GM20000 (cell line): ENCODE measurements around the gene RPS16.

ENCODE experiments used
- DNase-seq: peaks from one replicate; pipeline ENCODE4 v3.0.0; 2012; ENCODE audit warnings: low spot score
- TF ChIP-seq, protein P1 (sequence below): IDR thresholded peaks from 2 replicates; pipeline ENCODE4 v1.5.1; 2012; ENCODE audit warnings: mild to moderate bottlenecking, control low read depth; ENCODE audit errors: extremely low read depth, missing control alignments

RPS16 gene

DNA sequence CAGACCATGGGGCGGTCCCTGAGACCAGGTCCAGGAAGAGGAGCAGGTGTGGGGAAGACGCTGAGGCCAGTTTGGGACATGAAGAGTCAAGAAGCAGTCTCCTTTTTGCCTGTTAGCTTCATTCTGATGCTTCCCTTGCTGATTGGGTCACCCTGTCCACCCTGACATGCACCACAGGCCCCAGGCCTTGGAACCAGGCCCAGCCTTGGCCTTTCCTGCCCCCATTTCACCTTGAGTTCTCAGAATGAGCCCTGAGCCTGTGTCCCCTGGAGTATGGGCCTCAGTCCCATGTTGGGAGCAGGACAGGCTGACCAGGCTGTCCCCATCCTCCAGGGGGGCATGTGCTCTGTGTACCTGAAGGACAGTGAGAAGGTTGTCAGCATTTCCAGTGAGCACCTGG is 40.0 kb upstream of the RPS16 start:
- DNase-seq, result no peak
- TF ChIP-seq, protein P1, sequence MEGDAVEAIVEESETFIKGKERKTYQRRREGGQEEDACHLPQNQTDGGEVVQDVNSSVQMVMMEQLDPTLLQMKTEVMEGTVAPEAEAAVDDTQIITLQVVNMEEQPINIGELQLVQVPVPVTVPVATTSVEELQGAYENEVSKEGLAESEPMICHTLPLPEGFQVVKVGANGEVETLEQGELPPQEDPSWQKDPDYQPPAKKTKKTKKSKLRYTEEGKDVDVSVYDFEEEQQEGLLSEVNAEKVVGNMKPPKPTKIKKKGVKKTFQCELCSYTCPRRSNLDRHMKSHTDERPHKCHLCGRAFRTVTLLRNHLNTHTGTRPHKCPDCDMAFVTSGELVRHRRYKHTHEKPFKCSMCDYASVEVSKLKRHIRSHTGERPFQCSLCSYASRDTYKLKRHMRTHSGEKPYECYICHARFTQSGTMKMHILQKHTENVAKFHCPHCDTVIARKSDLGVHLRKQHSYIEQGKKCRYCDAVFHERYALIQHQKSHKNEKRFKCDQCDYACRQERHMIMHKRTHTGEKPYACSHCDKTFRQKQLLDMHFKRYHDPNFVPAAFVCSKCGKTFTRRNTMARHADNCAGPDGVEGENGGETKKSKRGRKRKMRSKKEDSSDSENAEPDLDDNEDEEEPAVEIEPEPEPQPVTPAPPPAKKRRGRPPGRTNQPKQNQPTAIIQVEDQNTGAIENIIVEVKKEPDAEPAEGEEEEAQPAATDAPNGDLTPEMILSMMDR, result no peak

DNA sequence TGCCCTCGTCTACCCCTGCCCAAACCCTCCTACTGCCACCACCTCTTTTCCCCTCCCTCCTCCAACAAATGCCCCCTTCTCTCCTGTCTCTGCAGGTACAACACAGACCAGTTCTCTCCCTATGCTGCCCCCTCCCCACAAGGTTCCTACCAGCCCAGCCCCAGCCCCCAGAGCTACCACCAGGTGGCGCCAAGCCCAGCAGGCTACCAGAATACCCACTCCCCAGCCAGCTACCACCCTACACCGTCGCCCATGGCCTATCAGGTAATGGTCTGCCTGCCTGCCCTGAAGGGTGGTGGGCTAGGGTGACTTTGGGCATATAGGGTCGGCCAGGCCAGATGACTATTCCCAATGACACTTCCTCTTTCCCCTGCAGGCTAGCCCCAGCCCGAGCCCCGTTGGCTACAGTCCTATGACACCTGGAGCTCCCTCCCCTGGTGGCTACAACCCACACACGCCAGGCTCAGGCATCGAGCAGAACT is 38.4 kb upstream of the RPS16 start:
- TF ChIP-seq, protein P1, result peak; percentile 78
- peak; percentile 70 for DNase-seq

DNA sequence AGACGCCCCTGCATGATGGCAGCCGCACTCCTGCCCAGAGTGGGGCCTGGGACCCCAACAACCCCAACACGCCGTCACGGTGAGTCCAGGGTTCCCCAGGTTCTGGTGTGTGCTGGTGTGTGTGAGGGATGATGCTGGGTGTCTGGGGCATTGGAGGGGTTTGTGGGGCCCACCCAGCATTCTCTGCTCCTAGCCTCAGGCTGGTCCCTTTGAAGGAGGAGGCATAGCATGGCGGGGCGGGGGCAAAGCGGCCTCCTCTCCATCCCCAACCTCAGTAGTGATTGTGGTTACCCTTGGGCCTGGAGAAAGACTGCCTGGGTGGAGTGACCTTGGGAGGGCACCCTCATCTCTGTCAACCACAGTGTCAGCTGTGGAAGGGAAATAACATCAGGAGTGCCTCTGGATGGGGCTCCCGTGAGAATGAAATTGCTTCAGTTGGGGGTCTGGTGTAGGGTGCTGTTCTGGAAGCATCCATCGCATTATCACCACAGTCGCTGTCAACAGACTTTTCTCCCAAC is 37.8 kb upstream of the RPS16 start:
- DNase-seq, result no peak
- TF ChIP-seq, protein P1, result no peak

DNA sequence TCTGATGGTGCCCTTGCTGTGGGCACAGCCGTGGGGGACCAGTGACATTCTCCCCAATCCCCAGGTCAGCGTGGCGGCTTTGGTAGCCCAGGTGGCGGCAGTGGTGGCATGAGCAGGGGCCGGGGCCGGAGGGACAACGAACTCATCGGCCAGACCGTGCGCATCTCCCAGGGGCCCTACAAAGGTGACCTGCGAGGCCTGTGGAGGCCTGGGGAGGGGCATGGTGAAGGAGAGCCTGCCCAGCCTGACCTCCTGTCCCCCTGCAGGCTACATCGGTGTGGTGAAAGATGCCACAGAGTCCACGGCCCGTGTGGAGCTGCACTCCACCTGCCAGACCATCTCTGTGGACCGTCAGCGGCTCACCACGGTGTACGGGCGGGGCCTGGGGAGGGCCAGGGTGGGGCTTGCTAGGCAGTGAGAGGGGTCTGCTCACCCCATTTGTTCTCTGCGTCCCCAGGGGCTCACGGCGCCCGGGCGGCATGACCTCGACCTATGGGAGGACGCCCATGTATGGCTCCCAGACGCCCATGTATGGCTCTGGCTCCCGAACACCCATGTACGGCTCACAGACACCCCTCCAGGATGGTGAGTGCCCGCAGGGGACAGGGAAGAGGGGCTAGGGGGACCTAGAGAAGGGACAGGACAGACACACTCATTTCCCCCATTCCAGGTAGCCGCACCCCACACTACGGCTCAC is 37.1 kb upstream of the RPS16 start:
- TF ChIP-seq, protein P1, result no peak
- DNase-seq, result no peak

DNA sequence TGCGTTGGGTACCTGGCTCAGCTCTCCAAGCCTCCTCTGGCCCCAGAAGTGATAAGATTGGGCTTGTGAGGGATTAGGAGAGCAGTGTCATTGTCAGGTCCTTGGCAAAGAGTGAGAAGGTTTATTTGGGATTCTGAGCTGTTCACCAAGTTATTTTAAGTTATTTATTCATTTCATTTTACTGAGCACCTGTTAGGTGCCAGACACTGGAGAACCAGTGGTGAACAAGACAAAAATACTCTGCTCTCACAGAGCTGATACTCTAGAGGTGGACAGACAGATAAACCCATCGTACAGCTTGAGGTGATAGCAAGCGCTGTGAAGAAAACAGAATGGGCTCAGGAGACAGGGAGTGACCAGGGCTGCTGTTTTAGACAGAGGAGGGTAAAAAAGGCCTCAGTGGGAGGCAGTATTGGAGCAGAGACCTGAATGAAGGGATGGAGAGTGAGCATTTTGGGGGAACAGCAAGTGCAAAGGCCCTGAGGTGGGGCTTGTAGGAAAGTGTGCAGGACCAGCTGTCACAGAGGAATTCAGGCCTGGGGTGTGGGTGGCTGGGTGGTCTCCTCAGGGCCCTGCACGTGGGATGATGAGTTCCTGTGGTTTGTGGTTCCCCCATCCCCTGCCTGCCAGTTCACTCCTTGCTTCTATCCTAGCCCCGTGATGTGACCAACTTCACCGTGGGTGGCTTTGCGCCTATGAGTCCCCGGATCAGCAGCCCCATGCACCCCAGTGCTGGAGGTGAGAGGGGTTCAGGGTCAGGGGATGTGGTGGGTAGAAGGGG is 36.2 kb upstream of the RPS16 start:
- TF ChIP-seq, protein P1, result no peak
- no peak for DNase-seq

DNA sequence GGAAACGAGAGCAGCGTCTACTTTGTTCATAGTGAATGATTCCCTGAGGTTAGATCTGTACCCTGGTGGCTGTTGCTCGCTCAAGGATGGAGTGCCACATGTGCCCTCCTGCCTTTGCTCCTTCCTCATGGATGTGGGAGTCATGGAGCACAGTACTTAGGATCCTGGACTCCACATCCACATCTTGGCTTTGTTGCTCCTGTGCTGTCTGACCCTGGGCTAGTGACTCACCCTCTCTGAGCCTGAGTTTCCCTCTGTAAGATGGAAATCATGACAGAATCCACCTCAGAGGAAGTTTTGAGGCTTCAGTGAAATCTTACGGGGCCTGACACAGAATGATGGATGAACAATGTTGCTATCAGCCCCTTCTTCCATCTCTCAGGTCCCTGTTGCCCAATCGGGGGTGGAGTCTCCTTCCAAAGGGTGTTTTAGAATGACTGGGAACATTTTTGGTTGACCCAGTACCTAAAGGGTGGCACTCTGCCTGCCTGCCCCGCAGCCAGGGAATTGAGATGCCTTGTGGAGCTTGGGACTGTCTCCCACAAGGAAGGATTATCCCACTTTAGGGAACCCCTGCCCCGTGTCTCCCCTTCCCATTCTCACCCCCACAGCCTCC is 35.1 kb upstream of the RPS16 start:
- no peak for DNase-seq
- TF ChIP-seq, protein P1, result no peak

DNA sequence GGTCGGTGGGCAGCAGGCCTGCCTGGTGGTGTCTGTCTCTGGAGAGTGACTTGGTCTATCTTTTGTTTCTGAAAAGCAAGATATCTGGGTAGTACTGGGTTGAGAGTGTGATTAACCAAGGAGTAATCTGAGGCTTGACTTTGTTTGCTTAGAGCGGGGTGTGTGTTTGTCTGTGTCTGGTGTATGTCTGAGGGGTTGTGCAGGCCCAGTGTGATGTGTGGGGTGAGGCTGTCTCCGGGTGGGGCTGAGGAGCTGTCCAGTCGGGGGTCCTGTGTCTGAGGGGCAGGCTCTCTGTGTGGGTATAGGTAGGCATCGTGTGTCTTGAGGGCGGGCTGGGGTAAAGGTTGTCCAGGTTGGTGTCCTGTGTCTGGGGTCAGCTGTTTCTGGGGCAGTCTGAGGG is 33.8 kb upstream of the RPS16 start:
- TF ChIP-seq, protein P1, result no peak
- no peak for DNase-seq
